SK-N-SH (cell line): ENCODE measurements around the gene AGXT. TPM values are rescaled to one million over a fixed set of nuclear protein-coding genes. Genes with fewer than 3 reads are reported as not detected.

ENCODE experiments used
- CTCF ChIA-PET: fragments of 300-600, 350-600 bp; formaldehyde crosslinking; extraction: SDS; loops from one replicate; lab custom pipeline; 2021; lab: Yijun Ruan, JAX
- POLR2A ChIA-PET: fragments of 350-600 bp; sonication (Branson Sonifier 250); formaldehyde crosslinking; extraction: SDS; loops from one replicate; lab custom pipeline; 2020; ENCODE audit warnings: antibody characterized with exemption, inconsistent platforms; lab: Yijun Ruan, JAX
- DNase-seq: peaks from one replicate; pipeline ENCODE4 v3.0.0; 2012
- H2AFZ ChIP-seq: fragments of 200-600 bp; sonication (generic); 2 replicates; pipeline ENCODE4 v1.8.1; 2016; ENCODE audit warnings: antibody characterized with exemption, mild to moderate bottlenecking, low read depth
- H3F3A ChIP-seq: fragments of 200-600 bp; sonication (generic); replicated peaks from 2 replicates; pipeline ENCODE3; 2016; ENCODE audit warnings: antibody characterized with exemption, mild to moderate bottlenecking; ENCODE audit not compliant: insufficient read depth
- H3K27ac ChIP-seq, 2 experiments: fragments of 200-500 bp in 1 of 2; fragments of 200-600 bp in 1 of 2; sonication (Bioruptor generic) in 1 of 2; sonication (generic), shearing (Covaris generic) in 1 of 2; 2 replicates each; pipeline versions ENCODE4 v1.5.1 to v1.6.1; 2014 to 2016; ENCODE audit warnings: low read depth in 2 of 2, inconsistent platforms in 1 of 2, low read length in 1 of 2, mild to moderate bottlenecking in 1 of 2, mixed read lengths in 1 of 2
- H3K27me3 ChIP-seq: fragments of 200-600 bp; sonication (generic), shearing (Covaris generic); 2 replicates; pipeline ENCODE4 v1.6.1; 2016; ENCODE audit warnings: mixed run types; ENCODE audit not compliant: insufficient read depth
- H3K36me3 ChIP-seq, 2 experiments: fragments of 200-500 bp in 1 of 2; fragments of 200-600 bp in 1 of 2; sonication (Bioruptor generic) in 1 of 2; sonication (generic) in 1 of 2; replicated peaks in 1 of 2; 2 replicates each; pipeline versions ENCODE3 to v1.5.1; 2014 to 2016; ENCODE audit warnings: low read length in 1 of 2, mild to moderate bottlenecking in 1 of 2; ENCODE audit not compliant: insufficient read depth in 2 of 2, control insufficient read depth in 1 of 2
- H3K4me1 ChIP-seq, 2 experiments: fragments of 200-500 bp in 1 of 2; fragments of 200-600 bp in 1 of 2; sonication (Bioruptor generic) in 1 of 2; sonication (generic), shearing (Covaris generic) in 1 of 2; 2 replicates each; pipeline versions ENCODE4 v1.5.1 to v1.6.1; 2014 to 2016; ENCODE audit warnings: low read depth in 1 of 2, low read length in 1 of 2, mixed run types in 1 of 2; ENCODE audit not compliant: insufficient read depth in 2 of 2, control insufficient read depth in 1 of 2
- H3K4me2 ChIP-seq: fragments of 200-600 bp; sonication (generic), shearing (Covaris generic); 2 replicates; pipeline ENCODE4 v1.6.1; 2017; ENCODE audit warnings: mixed run types
- H3K4me3 ChIP-seq, 2 experiments: fragments of 200-500 bp in 1 of 2; fragments of 200-600 bp in 1 of 2; sonication (Bioruptor generic) in 1 of 2; sonication (generic), shearing (Covaris generic) in 1 of 2; 2 replicates each; pipeline versions ENCODE4 v1.5.1 to v1.8.1; 2014 to 2016; ENCODE audit warnings: low read depth in 2 of 2, inconsistent platforms in 1 of 2, low read length in 1 of 2, mild to moderate bottlenecking in 1 of 2, mixed read lengths in 1 of 2, moderate library complexity in 1 of 2
- H3K79me2 ChIP-seq: fragments of 200-600 bp; sonication (generic); 2 replicates; pipeline ENCODE4 v1.8.1; 2017; ENCODE audit warnings: mild to moderate bottlenecking; ENCODE audit not compliant: insufficient read depth
- H3K9ac ChIP-seq: fragments of 200-600 bp; sonication (generic); 2 replicates; pipeline ENCODE4 v1.6.1; 2017; ENCODE audit warnings: mixed run types
- H3K9me2 ChIP-seq: fragments of 200-600 bp; sonication (generic); 2 replicates; pipeline ENCODE4 v1.6.1; 2017; ENCODE audit warnings: mixed run types
- H3K9me3 ChIP-seq: fragments of 200-600 bp; sonication (generic); 2 replicates; pipeline ENCODE4 v1.6.1; 2017; ENCODE audit warnings: mixed run types, mild to moderate bottlenecking, moderate library complexity
- H4K20me1 ChIP-seq: fragments of 200-600 bp; sonication (generic); 2 replicates; pipeline ENCODE4 v1.6.1; 2017; ENCODE audit warnings: mild to moderate bottlenecking, mixed run types; ENCODE audit not compliant: insufficient read depth
- CHD2 ChIP-seq: fragments of 150-350 bp; IDR thresholded peaks from 2 replicates; pipeline ENCODE4 v1.6.1; 2018; ENCODE audit warnings: low read length; ENCODE audit not compliant: partially characterized antibody
- EP300 ChIP-seq, 2 experiments: IDR thresholded peaks; 2 replicates each; pipeline versions ENCODE4 v1.4.0 to v1.6.1; 2012; ENCODE audit warnings: borderline replicate concordance in 1 of 2, low read depth in 1 of 2, low read length in 1 of 2
- FOSL2 ChIP-seq: IDR thresholded peaks from 2 replicates; pipeline ENCODE4 v1.4.0; 2012; ENCODE audit warnings: low read depth, mild to moderate bottlenecking, moderate library complexity, borderline replicate concordance
- FOXJ3 ChIP-seq: sonication (generic); formaldehyde crosslinking; IDR thresholded peaks from 2 replicates; pipeline ENCODE4 v1.5.1; 2020; ENCODE audit warnings: mild to moderate bottlenecking, missing genetic modification reagents
- NFIC ChIP-seq: IDR thresholded peaks from 2 replicates; pipeline ENCODE4 v1.4.0; 2012; ENCODE audit warnings: borderline replicate concordance
- NRF1 ChIP-seq: IDR thresholded peaks from 2 replicates; pipeline ENCODE4 v1.6.1; 2012; ENCODE audit warnings: low read depth, mild to moderate bottlenecking, low read length
- PBX3 ChIP-seq: IDR thresholded peaks from 2 replicates; pipeline ENCODE4; 2012
- POLR2AphosphoS5 ChIP-seq: IDR thresholded peaks from 2 replicates; pipeline ENCODE4 v1.6.1; 2012; ENCODE audit warnings: low read depth, low read length
- RFX5 ChIP-seq: IDR thresholded peaks from 2 replicates; pipeline ENCODE4 v1.6.1; 2012; ENCODE audit warnings: mild to moderate bottlenecking, improper control_type of control experiment, low read length
- SIN3A ChIP-seq: IDR thresholded peaks from 2 replicates; pipeline ENCODE4 v1.6.1; 2012; ENCODE audit warnings: low read depth, mild to moderate bottlenecking, low read length, moderate library complexity, borderline replicate concordance
- SMC3 ChIP-seq: IDR thresholded peaks from 2 replicates; pipeline ENCODE4 v1.6.1; 2012; ENCODE audit warnings: low read depth, low read length, improper control_type of control experiment
- TEAD4 ChIP-seq: IDR thresholded peaks from 2 replicates; pipeline ENCODE4 v1.4.0; 2012; ENCODE audit warnings: mild to moderate bottlenecking, borderline replicate concordance; ENCODE audit not compliant: insufficient read depth
- USF1 ChIP-seq: IDR thresholded peaks from 2 replicates; pipeline ENCODE4 v1.4.0; 2012; ENCODE audit warnings: low read depth, borderline replicate concordance
- USF2 ChIP-seq: fragments of 150-350 bp; IDR thresholded peaks from 2 replicates; pipeline ENCODE4 v1.6.1; 2017; ENCODE audit warnings: antibody characterized with exemption, low read length, low read depth, borderline replicate concordance
- WGBS: methylation state at CpG from one replicate; pipeline ENCODE4 v1.1.6; 2017; ENCODE audit warnings: low lambda C conversion rate; 5-methylcytosine and 5-hydroxymethylcytosine counted together
- polyA plus RNA-seq, 3 experiments: library from polyadenylated mRNA; depleted of rRNA; stranded (reverse); fragments of >200 nt; gene quantifications; 2 replicates each; pipeline ENCODE4 v1.2.3, GENCODE V29; 2012

AGXT gene
- polyA plus RNA-seq, 1 of the 3 experiments (the other 2 are of a cell fraction), result not detected

- TF ChIP-seq NRF1 (peak; percentile 35; the same call in 1 of the 2 replicates), RFX5 (no peak), NFIC (no peak), SIN3A (no peak)
Measured at GRCh38 chr2:240819858-240820606, 48.6 kb upstream of the AGXT start, which contains the start of gene KIF1A (continued).

- peak overlapping the region in 1 of 2 experiments; percentile 85; a peak in 2 of 4 replicates for H3K27ac ChIP-seq
- H3K9ac ChIP-seq, result no peak overlapping the region
- WGBS, result 0% methylated on average over 12 of the region's 64 CpGs
- H3K9me2 ChIP-seq, result no peaks in the 10 kb centered on the region
- H3K36me3 ChIP-seq, result no peaks in the 10 kb centered on the region
- no peaks in the 10 kb centered on the region for H3F3A ChIP-seq
- DNase-seq, result peak; percentile 78
- H3K9me3 ChIP-seq, result no peaks in the 10 kb centered on the region
- CTCF ChIA-PET, result interaction anchor here (1.0 to 6.8 kb wide), 4 partner anchors 18 to 398 kb away, joined by 3 to 50 read pairs (median 4); no protein-coding TSS in a partner anchor
- peak overlapping the region in 1 of 2 experiments; percentile 43; a peak in 2 of 4 replicates for H3K4me3 ChIP-seq
- no peaks in the 10 kb centered on the region for H4K20me1 ChIP-seq
- TF ChIP-seq FOSL2 (no peak), FOXJ3 (CRISPR knock-in tag) (0 out of 2 replicates have a peak, but pooled peaks have one; percentile 46), PBX3 (no peak)
- TF ChIP-seq, all 33 proteins: peak for 1
- no peak overlapping the region for H3K4me2 ChIP-seq
- no peaks in the 10 kb centered on the region for H3K79me2 ChIP-seq
- no peak overlapping the region for H2AFZ ChIP-seq
- POLR2A ChIA-PET, result interaction anchor here (0.6 to 2.7 kb wide), 8 partner anchors 11 to 403 kb away, joined by 3 to 10 read pairs (median 3); no protein-coding TSS in a partner anchor
- peaks cover 0 to 18% of the 10 kb centered on the region in 2 experiments; a peak in 1 of 4 replicates for H3K4me1 ChIP-seq
- peaks cover 36% of the 10 kb centered on the region for H3K27me3 ChIP-seq
Measured at GRCh38 chr2:240820607-240821428, 47.8 kb upstream of the AGXT start.

- no peaks in the 10 kb centered on the region for H3F3A ChIP-seq
- H3K27me3 ChIP-seq, result peaks cover 36% of the 10 kb centered on the region
- no peaks in the 10 kb centered on the region for H3K9me2 ChIP-seq
- peaks cover 0 to 18% of the 10 kb centered on the region in 2 experiments; a peak in 1 of 4 replicates for H3K4me1 ChIP-seq
- ChIA-PET CTCF (interaction anchor here (0.9 to 6.8 kb wide), 4 partner anchors 18 to 397 kb away, joined by 3 to 50 read pairs (median 4); no protein-coding TSS in a partner anchor), POLR2A (interaction anchor here (1.0 kb wide), 1 partner anchor 12 kb away, joined by 3 read pairs; no protein-coding TSS in a partner anchor)
- no peak for DNase-seq
- no peaks in the 10 kb centered on the region for H3K36me3 ChIP-seq
- no peaks in the 10 kb centered on the region for H3K9me3 ChIP-seq
- H3K79me2 ChIP-seq, result no peaks in the 10 kb centered on the region
- H3K4me3 ChIP-seq, result peak overlapping the region in 1 of 2 experiments; percentile 43; a peak in 1 of 4 replicates
- no peak overlapping the region for H2AFZ ChIP-seq
- no peak overlapping the region for H3K4me2 ChIP-seq
- H3K27ac ChIP-seq, result peak overlapping the region in 1 of 2 experiments; percentile 85; a peak in 2 of 4 replicates
- TF ChIP-seq POLR2AphosphoS5 (no peak), USF1 (no peak), CHD2 (no peak), SIN3A (no peak), TEAD4 (no peak), SMC3 (no peak), EP300 (IDR thresholded peaks at IDR 0.05; ENCODE audit: borderline replicate concordance in 1 of 2, low read depth in 1 of 2, low read length in 1 of 2) (no peak), USF2 (no peak), PBX3 (no peak)
- 28% methylated on average over 7 of the region's 7 CpGs for WGBS
- H3K9ac ChIP-seq, result no peak overlapping the region
- H4K20me1 ChIP-seq, result no peaks in the 10 kb centered on the region
Measured at GRCh38 chr2:240821429-240821778, 47.2 kb upstream of the AGXT start.
